OCI-LY3 (cell line): ENCODE measurements around the gene SLC12A7.

ENCODE experiments used
- H2AFZ ChIP-seq: fragments of 200-600, 300-600 bp; shearing (Covaris generic); 2 replicates; pipeline ENCODE4 v1.6.0; 2014; ENCODE audit warnings: antibody characterized with exemption, low read depth, low read length
- H3K27ac ChIP-seq: fragments of 200-600, 300-600 bp; sonication (generic); 2 replicates; pipeline ENCODE4 v1.5.1; 2014; ENCODE audit warnings: mild to moderate bottlenecking, low read length, moderate library complexity, mixed read lengths
- H3K27me3 ChIP-seq: fragments of 200-600, 300-600 bp; sonication (generic); 2 replicates; pipeline ENCODE4 v1.6.1; 2014; ENCODE audit warnings: low read depth, low read length, mixed read lengths
- H3K36me3 ChIP-seq: fragments of 200-600, 300-600 bp; sonication (generic); replicated peaks from 2 replicates; pipeline ENCODE3; 2014; ENCODE audit warnings: low read depth, low read length, mixed read lengths
- H3K4me1 ChIP-seq: fragments of 300-600, 200-600 bp; sonication (generic); 2 replicates; pipeline ENCODE4 v1.6.1; 2014; ENCODE audit warnings: low read length, mixed read lengths
- H3K4me2 ChIP-seq: fragments of 200-600, 300-600 bp; sonication (generic); 2 replicates; pipeline ENCODE4 v1.6.1; 2014; ENCODE audit warnings: low read length, mixed read lengths
- H3K4me3 ChIP-seq: fragments of 300-600, 200-600 bp; sonication (generic); 2 replicates; pipeline ENCODE4 v1.5.1; 2014; ENCODE audit warnings: antibody characterized with exemption, mild to moderate bottlenecking, low read length, moderate library complexity
- H3K79me2 ChIP-seq: fragments of 300-600, 200-600 bp; shearing (Covaris generic); 2 replicates; pipeline ENCODE4 v1.6.1; 2014; ENCODE audit warnings: mild to moderate bottlenecking, low read length, mixed read lengths
- H3K9ac ChIP-seq: fragments of 300-600, 200-600 bp; shearing (Covaris generic); 2 replicates; pipeline ENCODE4 v1.6.0; 2014; ENCODE audit warnings: mild to moderate bottlenecking, low read length, moderate library complexity
- H3K9me3 ChIP-seq: fragments of 200-600, 300-600 bp; shearing (Covaris generic); 2 replicates; pipeline ENCODE4 v1.6.1; 2014; ENCODE audit warnings: low read length, mixed read lengths; ENCODE audit not compliant: insufficient read depth
- H4K20me1 ChIP-seq: fragments of 200-600, 300-600 bp; sonication (generic); 2 replicates; pipeline ENCODE4 v1.6.1; 2016; ENCODE audit warnings: low read length, mixed read lengths; ENCODE audit not compliant: insufficient read depth
- EZH2phosphoT487 ChIP-seq: fragments of 200-600 bp; shearing (Covaris generic); IDR thresholded peaks from 2 replicates; pipeline ENCODE4 v1.6.1; 2018; ENCODE audit warnings: antibody characterized with exemption, mixed run types, low read depth
- TF ChIP-seq, protein P1 (sequence below): fragments of 200-600, 300-600 bp; sonication (generic); IDR thresholded peaks from 2 replicates; pipeline ENCODE4 v1.5.1; 2014; ENCODE audit warnings: antibody characterized with exemption, low read length, low read depth

Gene SLC12A7

GRCh38 chr5:1054018-1054798 lies 57.7 kb downstream of the SLC12A7 start:
- H3K9me3 ChIP-seq = no peaks in the 10 kb centered on the region
- H3K4me1 ChIP-seq = no peaks in the 10 kb centered on the region
- no peak overlapping the region for H2AFZ ChIP-seq
- H3K79me2 ChIP-seq = no peaks in the 10 kb centered on the region
- TF ChIP-seq EZH2phosphoT487 = no peak
- TF ChIP-seq, protein P1, sequence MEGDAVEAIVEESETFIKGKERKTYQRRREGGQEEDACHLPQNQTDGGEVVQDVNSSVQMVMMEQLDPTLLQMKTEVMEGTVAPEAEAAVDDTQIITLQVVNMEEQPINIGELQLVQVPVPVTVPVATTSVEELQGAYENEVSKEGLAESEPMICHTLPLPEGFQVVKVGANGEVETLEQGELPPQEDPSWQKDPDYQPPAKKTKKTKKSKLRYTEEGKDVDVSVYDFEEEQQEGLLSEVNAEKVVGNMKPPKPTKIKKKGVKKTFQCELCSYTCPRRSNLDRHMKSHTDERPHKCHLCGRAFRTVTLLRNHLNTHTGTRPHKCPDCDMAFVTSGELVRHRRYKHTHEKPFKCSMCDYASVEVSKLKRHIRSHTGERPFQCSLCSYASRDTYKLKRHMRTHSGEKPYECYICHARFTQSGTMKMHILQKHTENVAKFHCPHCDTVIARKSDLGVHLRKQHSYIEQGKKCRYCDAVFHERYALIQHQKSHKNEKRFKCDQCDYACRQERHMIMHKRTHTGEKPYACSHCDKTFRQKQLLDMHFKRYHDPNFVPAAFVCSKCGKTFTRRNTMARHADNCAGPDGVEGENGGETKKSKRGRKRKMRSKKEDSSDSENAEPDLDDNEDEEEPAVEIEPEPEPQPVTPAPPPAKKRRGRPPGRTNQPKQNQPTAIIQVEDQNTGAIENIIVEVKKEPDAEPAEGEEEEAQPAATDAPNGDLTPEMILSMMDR = no peak
- no peaks in the 10 kb centered on the region for H3K36me3 ChIP-seq
- no peaks in the 10 kb centered on the region for H3K27me3 ChIP-seq
- H3K9ac ChIP-seq = no peak overlapping the region
- no peak overlapping the region for H3K4me3 ChIP-seq
- H4K20me1 ChIP-seq = no peaks in the 10 kb centered on the region
- no peak overlapping the region for H3K27ac ChIP-seq
- no peak overlapping the region for H3K4me2 ChIP-seq

DNA sequence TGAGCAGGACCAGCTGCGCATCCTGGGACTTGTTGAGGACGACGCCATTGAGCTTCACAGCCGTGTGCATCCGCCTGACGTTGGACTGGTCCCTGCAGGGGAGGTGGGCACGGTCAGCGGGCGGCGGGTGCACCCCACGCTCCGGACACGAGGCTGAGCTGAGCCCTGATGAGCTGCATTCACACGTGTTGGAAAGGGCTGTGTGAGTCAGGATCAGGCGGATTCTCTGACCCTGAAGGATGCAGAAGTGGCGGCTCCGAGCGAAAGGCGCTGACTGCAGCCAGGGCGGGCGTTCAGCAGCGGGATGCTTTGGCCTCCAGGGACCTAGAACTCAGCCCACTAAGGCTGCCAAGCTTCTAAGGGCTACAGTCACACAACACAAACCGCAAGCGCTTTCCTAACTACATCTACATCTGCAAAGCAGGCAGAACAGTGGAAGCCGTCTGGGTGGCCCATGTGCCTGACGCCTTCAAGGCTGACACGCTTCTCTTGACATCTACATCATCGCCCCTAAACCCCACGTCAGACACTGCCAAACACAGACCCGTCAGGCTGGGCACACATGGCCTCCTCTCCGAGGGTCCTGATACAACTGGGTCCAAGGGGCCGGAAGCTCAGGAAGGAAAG lies 58.4 kb downstream of the SLC12A7 start:
- H3K9me3 ChIP-seq = no peaks in the 10 kb centered on the region
- H3K4me1 ChIP-seq = no peaks in the 10 kb centered on the region
- H2AFZ ChIP-seq = no peak overlapping the region
- no peaks in the 10 kb centered on the region for H4K20me1 ChIP-seq
- H3K9ac ChIP-seq = no peak overlapping the region
- no peaks in the 10 kb centered on the region for H3K36me3 ChIP-seq
- H3K27me3 ChIP-seq = no peaks in the 10 kb centered on the region
- H3K27ac ChIP-seq = no peak overlapping the region
- H3K4me2 ChIP-seq = no peak overlapping the region
- no peak for TF ChIP-seq EZH2phosphoT487
- TF ChIP-seq, protein P1 = no peak
- H3K4me3 ChIP-seq = no peak overlapping the region
- H3K79me2 ChIP-seq = no peaks in the 10 kb centered on the region

DNA sequence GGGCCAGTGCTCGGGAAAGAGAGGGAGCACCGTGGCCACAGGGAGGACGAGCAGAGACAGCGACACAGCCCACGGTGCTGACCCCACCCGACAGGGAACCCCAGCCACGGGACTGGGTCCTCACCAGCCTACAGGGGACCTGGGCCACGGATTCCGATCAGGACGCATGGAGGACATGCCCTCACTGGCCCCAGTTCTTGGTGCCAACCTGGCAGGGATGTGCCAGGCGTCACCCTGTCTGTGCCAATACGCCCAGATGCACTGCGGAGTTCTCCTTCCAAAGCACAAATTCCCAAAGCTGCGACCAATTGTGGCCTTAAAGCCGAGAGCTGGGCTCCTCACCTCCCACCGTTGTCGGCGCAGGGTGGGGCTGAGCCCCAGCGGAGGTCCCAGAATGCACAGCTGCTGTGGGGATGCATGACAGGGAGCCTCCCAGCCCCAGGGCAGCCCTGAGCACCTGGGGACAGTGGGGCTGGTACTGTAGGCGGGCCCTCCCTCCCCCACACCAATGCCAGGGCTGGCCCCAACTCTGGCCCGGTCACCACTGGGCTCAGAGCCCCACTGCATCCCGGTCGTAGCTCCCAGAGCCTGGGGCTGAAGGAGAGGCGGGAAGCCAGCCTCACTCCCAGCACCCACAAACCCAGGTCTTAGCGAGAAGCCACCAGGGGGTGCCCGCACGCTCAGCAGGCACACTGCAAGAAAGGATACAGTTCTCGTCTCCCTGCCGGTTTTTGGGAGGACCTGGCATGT lies 59.0 kb downstream of the SLC12A7 start:
- Histone ChIP-seq H3K36me3 (no peaks in the 10 kb centered on the region), H4K20me1 (no peaks in the 10 kb centered on the region), H3K4me2 (no peak overlapping the region), H2AFZ (no peak overlapping the region), H3K9me3 (no peaks in the 10 kb centered on the region), H3K4me1 (no peaks in the 10 kb centered on the region), H3K27me3 (no peaks in the 10 kb centered on the region), H3K4me3 (no peak overlapping the region), H3K79me2 (no peaks in the 10 kb centered on the region), H3K9ac (no peak overlapping the region), H3K27ac (no peak overlapping the region)
- TF ChIP-seq EZH2phosphoT487 = no peak
- TF ChIP-seq, protein P1 = peak; percentile 25

GRCh38 chr5:1052076-1052475 lies 59.8 kb downstream of the SLC12A7 start:
- no peak overlapping the region for H3K9ac ChIP-seq
- TF ChIP-seq, protein P1 = no peak
- TF ChIP-seq EZH2phosphoT487 = no peak
- H2AFZ ChIP-seq = no peak overlapping the region

More at GRCh38 chr5:1052076-1052475, 59.8 kb downstream of the SLC12A7 start:
- H3K4me2 ChIP-seq = no peak overlapping the region
- H3K9me3 ChIP-seq = no peaks in the 10 kb centered on the region
- no peaks in the 10 kb centered on the region for H3K36me3 ChIP-seq
- no peaks in the 10 kb centered on the region for H3K27me3 ChIP-seq
- H3K4me1 ChIP-seq = no peaks in the 10 kb centered on the region
- no peaks in the 10 kb centered on the region for H3K79me2 ChIP-seq
- no peak overlapping the region for H3K27ac ChIP-seq
- H4K20me1 ChIP-seq = no peaks in the 10 kb centered on the region
- no peak overlapping the region for H3K4me3 ChIP-seq
